Measurements from ENCODE around the gene LSMEM2. TPM values are rescaled to one million over a fixed set of nuclear protein-coding genes. Genes with fewer than 3 reads are reported as not detected.

The LSMEM2 gene
- polyA plus RNA-seq, 4 donors: 0.51 to 0.75 (median 0.66) TPM

DNA sequence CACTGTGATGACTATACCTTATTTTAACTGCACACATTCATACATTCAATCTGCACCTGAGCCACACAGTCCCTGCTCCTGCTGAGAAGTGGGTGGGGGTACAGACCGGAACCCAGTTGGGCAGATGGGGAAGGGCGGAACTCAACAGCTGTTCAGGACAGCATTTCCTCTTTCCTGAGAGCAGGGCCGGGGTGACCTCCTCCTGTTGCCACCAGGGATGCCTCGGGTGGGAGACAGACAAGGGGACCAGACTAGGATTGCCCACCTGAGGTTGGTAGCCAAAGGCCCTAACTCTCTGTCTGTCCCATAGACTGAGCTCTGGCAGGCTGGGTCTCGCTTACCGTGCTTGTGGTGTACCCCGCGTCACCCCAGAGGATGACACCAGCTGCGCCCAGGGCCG, 39.7 kb downstream of the LSMEM2 start:
- DNase-seq (ENCODE audit: low read depth in 4 of 4, low spot score in 3 of 4): no peak

DNA sequence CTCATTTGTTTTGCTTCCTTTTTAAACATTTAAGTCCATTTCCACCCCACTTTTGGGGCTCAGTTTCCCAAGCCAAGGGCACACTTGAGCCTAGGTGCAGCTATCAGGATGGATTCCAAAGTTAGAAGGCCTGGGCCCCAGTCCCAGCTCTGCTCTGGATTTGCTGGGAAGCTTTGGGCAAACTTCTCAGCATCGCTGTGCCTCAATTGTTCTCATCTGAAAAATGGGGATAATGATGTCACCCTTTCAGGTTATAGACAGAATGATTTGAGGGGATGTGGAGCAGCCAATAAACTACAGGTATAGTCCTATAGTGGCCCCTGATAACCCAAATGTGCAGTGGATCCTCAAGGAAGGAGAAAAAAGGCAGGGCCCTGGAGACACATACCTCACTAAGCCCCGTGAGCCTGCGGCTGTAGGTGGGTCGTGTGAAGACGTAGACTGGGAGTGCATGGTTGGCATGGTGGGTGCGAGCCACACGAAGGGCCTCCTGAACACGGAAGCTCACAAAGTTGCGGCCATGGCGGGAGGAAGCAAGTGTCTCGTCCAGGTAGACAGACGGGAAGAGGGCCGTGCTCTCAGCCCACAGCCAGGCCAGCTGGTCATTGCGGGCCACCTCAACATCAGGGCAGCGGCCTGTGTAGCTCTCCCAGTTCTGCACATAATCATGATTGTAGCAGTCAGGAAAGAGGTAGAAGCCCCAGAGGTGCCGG, 40.5 kb downstream of the LSMEM2 start:
- no peak for DNase-seq (ENCODE audit: low read depth in 4 of 4, low spot score in 3 of 4)

GRCh38 chr3:50319894-50320625, 41.2 kb downstream of the LSMEM2 start:
- DNase-seq (ENCODE audit: low read depth in 4 of 4, low spot score in 3 of 4): no peak

DNA sequence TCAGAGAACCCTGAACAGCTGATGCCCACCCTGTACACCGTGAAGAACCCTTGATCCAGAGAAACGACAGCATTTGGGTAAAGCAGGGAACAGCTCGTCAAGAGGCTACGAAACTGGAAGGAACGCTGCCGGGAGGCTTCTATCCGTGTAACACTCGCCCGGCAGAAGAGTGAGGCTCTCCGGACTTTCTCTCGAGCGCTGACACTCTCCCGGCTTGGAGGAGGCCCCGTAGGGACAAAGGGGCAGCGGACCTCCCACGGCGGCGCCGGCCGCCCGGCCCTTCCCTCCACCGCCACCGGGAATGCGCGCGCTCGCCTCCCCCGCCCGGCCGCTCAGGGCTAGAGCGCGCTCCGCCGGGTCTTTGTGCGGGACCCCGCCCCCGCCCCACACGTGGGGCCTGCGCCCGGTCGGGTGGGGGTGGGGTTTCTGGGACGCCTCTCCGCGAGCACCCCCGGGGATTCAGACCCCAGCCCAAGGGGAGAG, 42.0 kb downstream of the LSMEM2 start:
- peak in 1 of 4 donors; percentile 78 for DNase-seq (ENCODE audit: low read depth in 4 of 4, low spot score in 3 of 4)

DNA sequence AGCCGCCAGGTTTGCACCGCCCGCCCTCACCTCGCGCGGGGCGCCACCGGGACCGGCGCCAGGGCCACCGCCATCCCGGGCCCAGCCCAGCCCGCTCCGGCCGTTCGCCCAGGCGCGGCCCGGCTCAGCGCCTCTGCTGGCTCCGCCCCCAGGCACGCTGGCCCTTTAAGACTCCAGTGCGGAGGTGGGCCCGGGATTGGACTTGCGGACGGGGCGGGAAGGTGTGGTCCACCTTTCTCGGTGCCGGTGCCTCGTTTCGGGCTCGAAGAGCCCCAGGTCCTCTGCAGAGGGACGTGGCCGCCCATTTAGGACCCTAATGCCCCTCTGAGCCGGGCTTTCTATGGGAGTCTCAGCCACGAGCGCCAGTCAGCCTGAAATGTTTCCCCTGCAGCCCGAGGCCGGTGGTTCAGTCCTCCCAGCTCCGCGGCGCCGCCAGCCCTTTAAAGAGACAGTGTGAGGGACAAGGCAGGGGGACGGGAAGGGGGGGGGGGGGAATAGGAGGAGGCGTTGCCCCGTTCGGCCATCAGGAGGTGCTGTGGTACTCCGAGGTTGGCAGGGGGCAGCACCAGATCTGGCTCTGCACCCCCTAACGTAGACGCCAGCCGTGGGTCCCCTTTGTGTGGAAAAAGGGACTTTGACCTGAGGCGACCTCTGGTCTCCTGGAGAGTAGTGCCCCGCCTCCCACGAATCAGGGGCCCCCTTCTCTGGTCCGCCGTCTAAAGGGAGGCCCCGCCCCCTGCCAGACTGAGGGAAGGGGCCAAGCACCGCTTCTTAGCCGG, 42.6 kb downstream of the LSMEM2 start:
- DNase-seq (ENCODE audit: low read depth in 4 of 4, low spot score in 3 of 4): peak in 3 of 4 donors; percentile 81 to 86 (median 85)

- no peak for DNase-seq (ENCODE audit: low read depth in 4 of 4, low spot score in 3 of 4)
Observed at GRCh38 chr3:50322115-50322385, 43.2 kb downstream of the LSMEM2 start.

DNA sequence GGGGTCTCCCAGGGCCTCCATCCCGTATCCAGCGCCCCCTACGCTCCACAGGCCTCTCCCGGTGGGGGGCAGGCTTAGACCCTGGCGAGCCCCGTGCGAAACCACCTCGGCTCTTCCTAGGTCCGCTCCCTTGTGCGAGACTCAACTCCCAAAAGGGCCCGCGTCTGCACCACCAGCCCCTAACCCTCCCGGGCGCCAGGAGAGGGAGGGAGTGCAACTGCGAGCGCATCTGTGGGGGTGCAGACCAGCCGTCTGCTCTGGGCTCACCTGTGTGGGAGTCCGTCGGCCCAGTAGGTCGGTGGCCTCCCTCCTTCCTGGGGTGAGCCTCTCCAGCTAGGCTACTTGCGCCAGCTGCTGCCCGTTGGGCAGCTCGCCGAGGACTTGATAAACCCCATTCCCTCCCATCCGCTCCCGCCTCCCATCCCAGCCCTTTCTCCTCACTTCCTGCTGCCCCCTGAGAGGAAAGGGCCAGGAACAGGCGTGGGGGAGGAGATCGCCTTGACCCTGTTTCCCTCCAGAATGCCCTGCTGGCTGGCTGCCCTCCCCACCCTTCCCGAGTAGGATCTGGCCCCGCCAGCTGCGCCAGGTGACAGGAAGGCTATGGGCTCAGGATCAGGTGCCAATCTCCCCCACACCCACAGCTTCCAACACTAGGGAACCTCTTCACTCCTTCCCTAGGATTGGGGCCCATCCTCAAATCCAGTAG, 43.7 kb downstream of the LSMEM2 start, which contains the start of gene HYAL2:
TSS of gene HYAL2 (minus strand) at position 360 of the 706 bp plus-strand sequence. CDS start 2,256 bp downstream, outside the sequence.
- no peak for DNase-seq (ENCODE audit: low read depth in 4 of 4, low spot score in 3 of 4)

- DNase-seq (ENCODE audit: low read depth in 4 of 4, low spot score in 3 of 4): no peak
Observed at GRCh38 chr3:50323092-50323600, 44.3 kb downstream of the LSMEM2 start.

DNA sequence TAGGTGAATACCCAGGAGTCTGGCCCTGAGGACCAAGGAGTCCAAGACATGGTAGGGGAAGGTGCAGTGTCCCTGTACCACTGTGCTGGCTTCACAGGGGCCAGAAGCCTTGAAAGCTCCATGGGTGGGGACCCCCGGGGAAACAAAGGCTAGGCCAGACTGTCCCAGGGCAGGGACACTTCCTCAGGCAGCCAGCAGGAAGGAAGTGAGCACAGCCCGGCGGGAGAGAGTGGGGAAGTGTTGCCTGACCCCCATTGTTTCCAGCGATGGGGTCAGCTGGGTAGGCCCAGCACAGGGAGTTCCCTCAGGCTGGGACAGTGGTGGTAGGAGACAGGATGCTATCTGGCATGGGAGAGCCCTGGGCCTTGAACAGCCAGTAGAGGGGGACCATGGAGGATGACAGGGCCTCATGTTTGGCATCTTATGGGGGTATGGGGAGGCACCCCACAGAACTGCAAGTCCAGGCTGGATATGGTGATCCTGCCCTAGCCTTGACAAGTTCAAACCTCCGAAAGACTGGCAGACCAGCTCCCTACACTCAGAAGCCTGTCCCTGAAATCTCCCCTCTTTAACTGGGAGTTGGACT, 44.8 kb downstream of the LSMEM2 start:
- no peak for DNase-seq (ENCODE audit: low read depth in 4 of 4, low spot score in 3 of 4)

- no peak for DNase-seq (ENCODE audit: low read depth in 4 of 4, low spot score in 3 of 4)
Observed at GRCh38 chr3:50324351-50325112, 45.6 kb downstream of the LSMEM2 start.

GRCh38 chr3:50325113-50325480, 46.2 kb downstream of the LSMEM2 start:
- DNase-seq (ENCODE audit: low read depth in 4 of 4, low spot score in 3 of 4): no peak

DNA sequence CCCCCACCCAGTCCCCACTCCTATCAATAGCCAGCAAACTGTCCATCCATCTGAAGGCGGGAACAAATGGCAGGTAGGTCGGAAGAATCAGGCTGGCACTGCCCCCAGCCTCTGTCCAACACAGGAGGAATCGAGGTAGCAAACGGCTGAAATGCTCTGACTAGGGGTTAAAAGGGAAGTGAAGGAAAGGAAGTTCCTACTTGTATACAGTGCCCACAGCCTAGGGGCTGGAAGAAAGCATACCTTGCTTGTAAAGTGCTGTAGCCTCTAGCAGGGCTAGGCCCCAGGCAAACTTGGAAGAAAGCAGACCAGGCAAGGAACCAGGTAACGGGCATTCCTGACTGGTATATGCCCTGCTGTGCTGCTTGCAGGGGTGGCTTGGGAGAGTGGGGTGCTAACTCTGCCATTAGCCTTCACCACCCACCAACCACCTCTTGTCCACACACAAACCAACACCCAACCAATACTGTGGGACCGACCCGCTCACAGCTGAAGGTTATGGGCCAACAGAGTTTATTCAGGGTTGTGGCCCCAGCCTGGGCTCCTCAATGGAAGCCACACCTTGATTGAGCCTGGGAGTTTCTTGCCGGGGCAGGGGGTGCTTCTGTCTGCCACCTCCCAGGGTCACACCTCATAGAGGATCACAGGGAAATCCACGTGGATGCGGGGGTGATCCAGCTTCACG, 46.8 kb downstream of the LSMEM2 start:
- DNase-seq (ENCODE audit: low read depth in 4 of 4, low spot score in 3 of 4): no peak

GRCh38 chr3:50326182-50326541, 47.3 kb downstream of the LSMEM2 start:
- no peak for DNase-seq (ENCODE audit: low read depth in 4 of 4, low spot score in 3 of 4)

GRCh38 chr3:50327129-50327528, 48.2 kb downstream of the LSMEM2 start:
- DNase-seq (ENCODE audit: low read depth in 4 of 4, low spot score in 3 of 4): no peak

GRCh38 chr3:50327943-50328691, 49.2 kb downstream of the LSMEM2 start, which contains the start of gene TUSC2:
TUSC2 (minus strand) TSS chr3:50328223; CDS start chr3:50328099, 124 bp downstream.
- DNase-seq (ENCODE audit: low read depth in 4 of 4, low spot score in 3 of 4): peak; percentile 93 to 97 (median 94)

GRCh38 chr3:50330330-50330729, 51.4 kb downstream of the LSMEM2 start:
- no peak for DNase-seq (ENCODE audit: low read depth in 4 of 4, low spot score in 3 of 4)

GRCh38 chr3:50331364-50331907, 52.5 kb downstream of the LSMEM2 start:
- no peak for DNase-seq (ENCODE audit: low read depth in 4 of 4, low spot score in 3 of 4)
